ENCODE measurements around the gene ITPA. TPM values are rescaled to one million over a fixed set of nuclear protein-coding genes. Genes with fewer than 3 reads are reported as not detected.
"Not testable (repeated sequence)": the region's sequence is repeated elsewhere in the genome, so short reads cannot be mapped to it uniquely, and the experiment has no call there.

The ITPA gene
- total and polyA plus RNA-seq, 10 of the 15 experiments (the other 5 are each of a cell fraction or from before 2014, with no cell fraction given), result 5.5 to 124 (median 66.3) TPM

GRCh38 chr20:3183896-3184612 lies 25.2 kb upstream of the ITPA start:
- ChIA-PET POLR2A (no interaction called here), SMC1A (ENCODE audit: uncharacterized antibody, unreplicated experiment) (interaction anchor here (0.9 kb wide), 1 partner anchor 36 kb away, joined by 3 read pairs; no protein-coding TSS in a partner anchor), RAD21 (ENCODE audit: unreplicated experiment) (no interaction called here), CTCF (no interaction called here)
- DNase-seq (ENCODE audit: low read depth, low spot score), result no peak
- H3K27me3 ChIP-seq (replicated peaks in 1 of 2; ENCODE audit: control insufficient read depth in 2 of 2, insufficient read depth in 2 of 2, low read length in 1 of 2), result no peaks in the 10 kb centered on the region
- intact Hi-C loops (cut with micrococcal nuclease; ENCODE audit: unreplicated experiment), result no loop called here
- no peaks in the 10 kb centered on the region for H3K4me1 ChIP-seq (ENCODE audit: control insufficient read depth, insufficient read depth, low read length)
- H3K79me2 ChIP-seq (ENCODE audit: control insufficient read depth, insufficient read depth, low read length), result no peaks in the 10 kb centered on the region
- H3K4me2 ChIP-seq (ENCODE audit: control insufficient read depth, insufficient read depth), result no peak overlapping the region
- no peak for TF ChIP-seq IKZF2 (IDR thresholded peaks at IDR 0.05)
- TF ChIP-seq NRF1 (conservative IDR thresholded peaks at IDR 0.05; ENCODE audit: low read depth, low read length), result no peak
- TF ChIP-seq SUPT20H (IDR thresholded peaks at IDR 0.05; ENCODE audit: borderline replicate concordance, control insufficient read depth, low read depth, low read length), result no peak
- TF ChIP-seq BACH1 (IDR thresholded peaks at IDR 0.05; ENCODE audit: borderline replicate concordance), result no peak
- no peak for TF ChIP-seq IRF5 (IDR thresholded peaks at IDR 0.05; ENCODE audit: borderline replicate concordance)
- TF ChIP-seq SP1 (IDR thresholded peaks at IDR 0.05; ENCODE audit: low read depth, low read length), result no peak
- no peak for TF ChIP-seq BHLHE40 (IDR thresholded peaks at IDR 0.05; ENCODE audit: borderline replicate concordance in 1 of 2, low read depth in 2 of 2, low read length in 1 of 2)
- no peak for TF ChIP-seq PRDM15 (CRISPR knock-in tag; IDR thresholded peaks at IDR 0.05)
- no peak overlapping the region for H3K27ac ChIP-seq (ENCODE audit: control insufficient read depth, insufficient read depth)
- no peak for ATAC-seq
- H3K36me3 ChIP-seq (ENCODE audit: control insufficient read depth in 2 of 2, insufficient read depth in 2 of 2, low read length in 1 of 2), result no peaks in the 10 kb centered on the region
- H3K4me3 ChIP-seq, result no peak overlapping the region
- H4K20me1 ChIP-seq (ENCODE audit: control insufficient read depth, insufficient read depth), result no peaks in the 10 kb centered on the region
- no peak overlapping the region for H3K9ac ChIP-seq (ENCODE audit: control insufficient read depth, insufficient read depth, low read length)
- TSS peak; percentile 18 for BruUV-seq (replicated peaks)
- H2AFZ ChIP-seq (ENCODE audit: control insufficient read depth, low read depth, low read length), result no peak overlapping the region
- no peaks in the 10 kb centered on the region for H3K9me3 ChIP-seq (replicated peaks; ENCODE audit: control insufficient read depth, insufficient read depth, low read length)
- 95% methylated on average over 3 of the region's 3 CpGs for WGBS (ENCODE audit: insufficient coverage, insufficient replicate concordance, low lambda C conversion rate, missing lambda C conversion rate)
- in situ Hi-C loops (cut with MboI), result no loop called here
- FAIRE-seq, result no peak

GRCh38 chr20:3187861-3188260 lies 21.4 kb upstream of the ITPA start:
- SMC1A ChIA-PET (ENCODE audit: uncharacterized antibody, unreplicated experiment), result interaction anchor here (1.6 kb wide), 1 partner anchor 15 kb away, joined by 5 read pairs; no protein-coding TSS in a partner anchor

More at GRCh38 chr20:3187861-3188260, 21.4 kb upstream of the ITPA start:
- H3K27me3 ChIP-seq (replicated peaks in 1 of 2; ENCODE audit: control insufficient read depth in 2 of 2, insufficient read depth in 2 of 2, low read length in 1 of 2); H3K79me2 ChIP-seq (ENCODE audit: control insufficient read depth, insufficient read depth, low read length); intact Hi-C loops (cut with micrococcal nuclease; ENCODE audit: unreplicated experiment); H3K4me3 ChIP-seq; H3K4me2 ChIP-seq (ENCODE audit: control insufficient read depth, insufficient read depth); CTCF ChIA-PET; H3K9me3 ChIP-seq (replicated peaks; ENCODE audit: control insufficient read depth, insufficient read depth, low read length); in situ Hi-C loops (cut with MboI); H2AFZ ChIP-seq (ENCODE audit: control insufficient read depth, low read depth, low read length); H3K9ac ChIP-seq (ENCODE audit: control insufficient read depth, insufficient read depth, low read length); FAIRE-seq; ATAC-seq; POLR2A ChIA-PET; H4K20me1 ChIP-seq (ENCODE audit: control insufficient read depth, insufficient read depth); H3K4me1 ChIP-seq (ENCODE audit: control insufficient read depth, insufficient read depth, low read length); DNase-seq (ENCODE audit: low read depth, low spot score); H3K27ac ChIP-seq (ENCODE audit: control insufficient read depth, insufficient read depth); BruUV-seq (replicated peaks); RAD21 ChIA-PET (ENCODE audit: unreplicated experiment): not testable (repeated sequence)
- WGBS (ENCODE audit: insufficient coverage, insufficient replicate concordance, low lambda C conversion rate, missing lambda C conversion rate), result 97% methylated on average over 9 of the region's 9 CpGs
- peaks cover 5 to 16% of the 10 kb centered on the region in 2 experiments; a peak in 3 of 4 replicates for H3K36me3 ChIP-seq (ENCODE audit: control insufficient read depth in 2 of 2, insufficient read depth in 2 of 2, low read length in 1 of 2)
